ENCODE measurements around the gene PTPRD.

Gene PTPRD

DNA sequence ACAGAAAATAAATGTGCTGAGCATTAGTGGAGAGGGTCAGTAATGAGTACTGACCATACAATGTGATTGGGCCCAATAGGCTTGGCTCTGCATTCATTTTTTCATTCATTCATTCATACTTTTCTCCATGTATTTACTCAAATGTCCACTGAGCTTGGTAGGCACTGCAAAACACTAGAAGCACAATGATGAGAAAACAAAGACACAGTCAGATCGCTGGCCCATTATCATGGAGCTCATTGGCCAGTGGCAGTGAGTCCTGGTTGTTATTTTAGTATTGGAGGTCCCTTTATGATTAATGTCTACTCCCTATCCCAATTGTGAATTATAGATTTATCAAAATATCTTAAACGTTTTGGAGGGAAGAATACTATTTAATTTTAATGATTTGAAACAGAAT, 1733.5 kb downstream of the PTPRD start:
- Histone ChIP-seq H3K9ac (ENCODE audit: low read length) (no peak overlapping the region), H3K36me3 (ENCODE audit: control insufficient read depth, low read depth, low read length) (no peaks in the 10 kb centered on the region), H3K27me3 (ENCODE audit: control insufficient read depth, insufficient read depth, low read length) (no peaks in the 10 kb centered on the region), H3K4me3 (ENCODE audit: low read length) (no peak overlapping the region), H3K27ac (ENCODE audit: low read length) (no peak overlapping the region), H3K9me3 (ENCODE audit: control insufficient read depth, low read depth, low read length) (no peaks in the 10 kb centered on the region), H3K4me1 (ENCODE audit: control insufficient read depth, low read depth, low read length) (peaks cover 10% of the 10 kb centered on the region)

DNA sequence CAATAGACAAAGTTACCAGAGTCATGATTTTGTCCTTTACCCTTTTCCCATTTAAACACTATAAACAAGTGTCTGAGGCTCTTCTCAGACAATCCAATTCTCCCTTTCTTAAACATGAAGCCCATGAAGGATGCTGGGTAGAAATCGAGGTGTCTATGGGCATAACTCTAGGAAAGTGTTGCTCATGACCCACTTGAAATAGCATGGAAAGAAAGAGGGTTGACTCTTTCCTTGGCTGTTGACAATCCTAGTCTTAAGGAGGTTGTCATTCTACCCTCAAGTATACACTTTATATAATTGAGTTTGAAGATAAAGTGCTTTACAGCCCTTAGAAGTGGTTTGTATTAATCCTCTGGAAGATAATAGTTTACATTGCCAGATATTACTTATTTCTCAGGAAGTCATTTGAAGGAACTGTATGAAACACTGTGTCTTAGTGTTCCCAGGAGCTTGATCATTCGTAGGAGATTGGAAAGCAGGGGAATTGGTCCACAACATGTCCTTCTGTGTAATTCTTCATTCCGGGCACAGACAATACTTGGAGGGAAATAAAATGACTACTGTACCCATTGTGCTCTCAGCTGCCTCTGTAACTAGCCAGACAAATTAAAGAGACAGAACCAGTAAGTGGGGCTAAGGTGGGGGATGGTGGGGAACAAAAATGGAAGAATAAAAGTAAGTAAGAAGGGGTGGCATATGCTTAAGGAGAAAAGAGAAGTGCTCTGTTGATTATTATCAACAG, 1734.9 kb downstream of the PTPRD start:
- Histone ChIP-seq H3K4me1 (ENCODE audit: control insufficient read depth, low read depth, low read length) (peaks cover 10% of the 10 kb centered on the region), H3K9ac (ENCODE audit: low read length) (no peak overlapping the region), H3K4me3 (ENCODE audit: low read length) (no peak overlapping the region), H3K36me3 (ENCODE audit: control insufficient read depth, low read depth, low read length) (no peaks in the 10 kb centered on the region), H3K9me3 (ENCODE audit: control insufficient read depth, low read depth, low read length) (no peaks in the 10 kb centered on the region), H3K27me3 (ENCODE audit: control insufficient read depth, insufficient read depth, low read length) (no peaks in the 10 kb centered on the region), H3K27ac (ENCODE audit: low read length) (no peak overlapping the region)

DNA sequence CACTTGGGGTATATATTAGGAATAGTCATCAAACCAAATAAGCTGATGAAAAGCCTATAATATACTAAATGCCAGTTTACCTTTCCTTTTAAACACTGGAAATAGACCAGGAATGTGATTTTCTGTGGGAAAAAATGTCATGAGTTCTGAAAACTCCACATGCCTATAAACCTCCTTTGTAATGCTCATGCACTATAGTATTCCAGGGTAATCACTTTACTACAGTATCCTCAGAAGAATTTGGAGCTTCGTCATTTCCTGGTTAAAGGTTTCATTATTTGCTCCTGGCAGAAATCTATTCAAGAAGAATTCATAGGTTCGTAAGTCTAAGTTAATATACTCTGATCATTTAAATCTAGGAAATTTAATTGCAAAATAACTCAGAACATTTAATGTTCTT, 1736.5 kb downstream of the PTPRD start:
- H3K4me3 ChIP-seq (ENCODE audit: low read length): no peak overlapping the region
- H3K9me3 ChIP-seq (ENCODE audit: control insufficient read depth, low read depth, low read length): no peaks in the 10 kb centered on the region
- no peaks in the 10 kb centered on the region for H3K36me3 ChIP-seq (ENCODE audit: control insufficient read depth, low read depth, low read length)
- no peak overlapping the region for H3K9ac ChIP-seq (ENCODE audit: low read length)
- H3K27ac ChIP-seq (ENCODE audit: low read length): no peak overlapping the region
- H3K27me3 ChIP-seq (ENCODE audit: control insufficient read depth, insufficient read depth, low read length): no peaks in the 10 kb centered on the region
- peaks cover 10% of the 10 kb centered on the region for H3K4me1 ChIP-seq (ENCODE audit: control insufficient read depth, low read depth, low read length)

DNA sequence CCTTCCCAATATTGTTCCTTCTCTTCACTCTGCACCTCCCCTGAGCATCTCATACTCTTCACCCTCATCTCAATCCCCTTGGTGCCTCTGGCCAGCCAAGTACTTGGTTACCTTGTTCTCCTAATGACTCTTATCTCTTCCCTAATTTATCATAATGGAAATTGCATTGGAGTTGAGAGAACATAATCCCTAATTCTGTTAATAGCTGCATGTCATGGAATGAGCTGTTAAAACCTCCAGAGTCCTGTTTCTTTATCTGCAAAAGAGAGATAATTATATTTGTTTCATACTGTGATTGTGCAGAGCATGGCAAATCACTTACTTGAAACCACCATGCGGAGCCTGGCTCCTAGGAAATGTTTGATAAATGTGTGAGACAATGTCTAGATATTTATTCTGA, 1738.3 kb downstream of the PTPRD start:
- H3K27me3 ChIP-seq (ENCODE audit: control insufficient read depth, insufficient read depth, low read length): no peaks in the 10 kb centered on the region
- H3K27ac ChIP-seq (ENCODE audit: low read length): no peak overlapping the region
- H3K9me3 ChIP-seq (ENCODE audit: control insufficient read depth, low read depth, low read length): no peaks in the 10 kb centered on the region
- H3K4me3 ChIP-seq (ENCODE audit: low read length): no peak overlapping the region
- no peak overlapping the region for H3K9ac ChIP-seq (ENCODE audit: low read length)
- H3K4me1 ChIP-seq (ENCODE audit: control insufficient read depth, low read depth, low read length): peaks cover 10% of the 10 kb centered on the region
- H3K36me3 ChIP-seq (ENCODE audit: control insufficient read depth, low read depth, low read length): no peaks in the 10 kb centered on the region

DNA sequence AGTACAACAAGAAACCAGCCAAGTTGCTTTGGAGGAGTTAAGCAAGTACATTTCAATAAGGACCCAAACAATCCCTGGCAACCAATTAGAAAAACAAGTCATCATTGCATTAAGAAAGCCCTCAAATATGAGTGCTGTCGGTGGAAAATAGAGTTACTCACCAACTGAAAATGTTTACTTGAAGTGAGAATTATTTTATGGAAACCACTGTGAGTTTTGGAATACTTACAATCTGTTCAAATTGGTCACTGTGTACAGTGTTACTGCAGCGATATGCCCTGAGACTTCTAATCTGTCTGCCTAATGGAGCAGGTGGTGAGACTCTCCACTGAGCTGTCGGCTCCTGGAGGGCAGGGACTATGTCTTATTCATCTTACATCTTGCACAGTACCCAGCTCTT, 1740.0 kb downstream of the PTPRD start:
- H3K27me3 ChIP-seq (ENCODE audit: control insufficient read depth, insufficient read depth, low read length): no peaks in the 10 kb centered on the region
- no peak overlapping the region for H3K4me3 ChIP-seq (ENCODE audit: low read length)
- H3K9me3 ChIP-seq (ENCODE audit: control insufficient read depth, low read depth, low read length): no peaks in the 10 kb centered on the region
- H3K4me1 ChIP-seq (ENCODE audit: control insufficient read depth, low read depth, low read length): peaks cover 21% of the 10 kb centered on the region
- H3K36me3 ChIP-seq (ENCODE audit: control insufficient read depth, low read depth, low read length): no peaks in the 10 kb centered on the region
- no peak overlapping the region for H3K27ac ChIP-seq (ENCODE audit: low read length)
- no peak overlapping the region for H3K9ac ChIP-seq (ENCODE audit: low read length)

DNA sequence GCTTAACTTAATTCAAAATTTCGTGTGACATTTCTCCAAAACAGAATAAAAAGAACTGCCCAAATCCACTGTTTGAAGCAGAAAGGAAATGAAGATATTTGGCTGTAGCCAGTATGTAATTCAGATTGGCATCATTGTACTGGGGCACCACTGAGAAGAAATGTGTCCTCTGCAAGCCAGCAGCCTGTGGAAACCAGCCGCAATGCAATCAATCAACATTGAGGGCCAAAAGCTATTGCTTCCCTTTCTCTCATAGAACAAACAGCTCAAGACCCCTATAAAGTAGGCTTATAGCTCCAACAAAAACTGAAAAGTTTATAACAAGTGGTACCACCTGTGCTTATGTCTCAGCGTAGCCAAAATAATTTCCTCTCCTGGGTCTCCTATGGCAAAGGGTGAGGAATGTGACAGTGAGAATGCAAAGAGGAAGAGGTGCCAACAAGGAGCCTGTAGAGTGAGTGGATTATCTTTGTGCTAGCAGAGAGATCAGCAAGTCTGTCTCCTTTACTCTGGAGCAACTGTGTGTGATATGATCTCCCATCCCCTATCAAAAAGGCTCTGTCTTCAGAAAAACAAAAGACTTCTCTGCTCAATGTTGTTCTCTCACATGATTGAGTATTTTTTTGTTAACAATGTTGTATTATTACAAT, 1740.9 kb downstream of the PTPRD start:
- H3K9ac ChIP-seq (ENCODE audit: low read length): no peak overlapping the region
- no peaks in the 10 kb centered on the region for H3K27me3 ChIP-seq (ENCODE audit: control insufficient read depth, insufficient read depth, low read length)
- H3K27ac ChIP-seq (ENCODE audit: low read length): no peak overlapping the region
- H3K36me3 ChIP-seq (ENCODE audit: control insufficient read depth, low read depth, low read length): no peaks in the 10 kb centered on the region
- no peaks in the 10 kb centered on the region for H3K9me3 ChIP-seq (ENCODE audit: control insufficient read depth, low read depth, low read length)
- peaks cover 21% of the 10 kb centered on the region for H3K4me1 ChIP-seq (ENCODE audit: control insufficient read depth, low read depth, low read length)
- H3K4me3 ChIP-seq (ENCODE audit: low read length): no peak overlapping the region

DNA sequence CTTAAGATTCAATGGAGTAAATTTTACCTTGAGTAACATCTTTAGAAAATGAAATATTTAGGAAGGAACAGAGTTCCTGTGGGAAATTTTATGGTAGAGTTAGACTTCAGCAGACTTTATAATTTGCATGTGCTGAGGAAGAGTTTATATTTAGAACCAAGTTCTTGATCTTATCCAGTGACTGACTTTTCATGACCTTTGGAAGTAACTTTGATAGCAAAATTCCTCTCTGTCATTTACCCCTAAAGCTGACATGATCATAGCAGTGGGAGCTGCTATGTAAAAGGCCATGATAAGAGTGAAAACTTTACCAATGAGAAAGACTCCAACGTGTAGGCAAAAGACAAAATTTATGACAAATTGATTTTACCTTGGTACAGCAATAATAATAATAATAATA, 1741.4 kb downstream of the PTPRD start:
- Histone ChIP-seq H3K9me3 (ENCODE audit: control insufficient read depth, low read depth, low read length) (no peaks in the 10 kb centered on the region), H3K9ac (ENCODE audit: low read length) (no peak overlapping the region), H3K4me3 (ENCODE audit: low read length) (no peak overlapping the region), H3K36me3 (ENCODE audit: control insufficient read depth, low read depth, low read length) (no peaks in the 10 kb centered on the region), H3K27ac (ENCODE audit: low read length) (no peak overlapping the region), H3K27me3 (ENCODE audit: control insufficient read depth, insufficient read depth, low read length) (no peaks in the 10 kb centered on the region), H3K4me1 (ENCODE audit: control insufficient read depth, low read depth, low read length) (peaks cover 18% of the 10 kb centered on the region)

DNA sequence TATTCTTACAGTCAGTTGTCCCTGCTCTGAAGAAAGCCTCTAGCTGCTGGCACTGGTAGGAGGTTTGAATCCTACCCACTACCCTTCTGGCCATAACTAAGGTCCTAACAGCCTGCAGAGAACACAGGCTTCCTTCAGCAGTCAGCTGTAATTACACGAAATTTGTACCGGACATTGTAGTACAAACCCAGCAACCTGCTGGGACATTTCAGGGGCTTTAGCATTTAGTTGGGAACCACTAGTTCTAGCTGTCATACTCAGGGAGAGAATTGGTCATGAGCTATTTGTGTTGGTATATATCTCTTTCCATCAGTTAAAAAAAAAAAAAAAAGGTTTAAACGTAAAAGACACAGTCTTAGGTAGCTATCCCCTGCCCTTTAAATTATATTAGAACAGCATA, 1743.0 kb downstream of the PTPRD start:
- Histone ChIP-seq H3K27ac (ENCODE audit: low read length) (no peak overlapping the region), H3K9me3 (ENCODE audit: control insufficient read depth, low read depth, low read length) (no peaks in the 10 kb centered on the region), H3K4me3 (ENCODE audit: low read length) (no peak overlapping the region), H3K9ac (ENCODE audit: low read length) (no peak overlapping the region), H3K4me1 (ENCODE audit: control insufficient read depth, low read depth, low read length) (peaks cover 11% of the 10 kb centered on the region), H3K27me3 (ENCODE audit: control insufficient read depth, insufficient read depth, low read length) (no peaks in the 10 kb centered on the region), H3K36me3 (ENCODE audit: control insufficient read depth, low read depth, low read length) (no peaks in the 10 kb centered on the region)

DNA sequence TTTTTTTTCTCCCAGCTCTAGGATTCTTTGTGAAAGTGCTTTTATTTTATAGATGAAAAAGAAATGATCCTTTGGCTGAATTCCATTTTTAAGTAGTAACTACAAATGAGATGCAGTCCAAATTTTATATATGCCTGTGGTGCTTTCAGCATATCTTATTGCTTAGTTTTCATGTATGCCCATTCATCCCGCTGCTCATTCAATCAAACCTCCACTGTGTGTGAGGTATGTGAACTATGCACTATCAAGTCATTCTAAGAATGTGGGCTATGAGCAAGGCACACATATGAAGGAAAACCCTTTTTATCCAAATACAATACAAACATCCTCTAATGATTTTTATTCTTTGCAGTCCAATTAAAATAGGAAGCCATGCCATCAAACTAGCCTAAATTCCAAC, 1744.2 kb downstream of the PTPRD start:
- Histone ChIP-seq H3K9ac (ENCODE audit: low read length) (no peak overlapping the region), H3K4me1 (ENCODE audit: control insufficient read depth, low read depth, low read length) (peaks cover 22% of the 10 kb centered on the region), H3K27ac (ENCODE audit: low read length) (no peak overlapping the region), H3K36me3 (ENCODE audit: control insufficient read depth, low read depth, low read length) (no peaks in the 10 kb centered on the region), H3K9me3 (ENCODE audit: control insufficient read depth, low read depth, low read length) (no peaks in the 10 kb centered on the region), H3K4me3 (ENCODE audit: low read length) (no peak overlapping the region), H3K27me3 (ENCODE audit: control insufficient read depth, insufficient read depth, low read length) (no peaks in the 10 kb centered on the region)

DNA sequence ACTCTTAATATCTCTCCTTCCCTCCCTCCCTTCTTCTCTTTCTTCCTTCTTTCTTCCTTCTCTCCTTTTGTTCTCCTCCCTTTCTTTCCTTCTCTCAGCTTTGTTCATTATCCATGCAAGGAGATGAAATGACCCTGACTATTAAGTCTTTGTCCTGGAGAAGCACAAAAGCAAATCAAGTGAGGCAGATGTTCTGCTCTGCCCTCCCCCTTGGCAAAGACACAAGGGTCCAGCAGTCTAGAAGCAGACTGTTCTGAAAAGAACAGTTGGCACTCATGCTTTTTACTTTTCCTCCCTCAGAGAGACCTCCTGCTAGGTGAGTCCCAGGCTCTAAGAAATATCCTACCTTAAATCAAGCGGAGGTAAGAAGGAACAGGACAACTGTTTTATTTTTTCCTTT, 1745.7 kb downstream of the PTPRD start:
- peaks cover 22% of the 10 kb centered on the region for H3K4me1 ChIP-seq (ENCODE audit: control insufficient read depth, low read depth, low read length)
- H3K27ac ChIP-seq (ENCODE audit: low read length): no peak overlapping the region
- no peaks in the 10 kb centered on the region for H3K9me3 ChIP-seq (ENCODE audit: control insufficient read depth, low read depth, low read length)
- H3K9ac ChIP-seq (ENCODE audit: low read length): no peak overlapping the region
- no peak overlapping the region for H3K4me3 ChIP-seq (ENCODE audit: low read length)
- H3K36me3 ChIP-seq (ENCODE audit: control insufficient read depth, low read depth, low read length): no peaks in the 10 kb centered on the region
- no peaks in the 10 kb centered on the region for H3K27me3 ChIP-seq (ENCODE audit: control insufficient read depth, insufficient read depth, low read length)

DNA sequence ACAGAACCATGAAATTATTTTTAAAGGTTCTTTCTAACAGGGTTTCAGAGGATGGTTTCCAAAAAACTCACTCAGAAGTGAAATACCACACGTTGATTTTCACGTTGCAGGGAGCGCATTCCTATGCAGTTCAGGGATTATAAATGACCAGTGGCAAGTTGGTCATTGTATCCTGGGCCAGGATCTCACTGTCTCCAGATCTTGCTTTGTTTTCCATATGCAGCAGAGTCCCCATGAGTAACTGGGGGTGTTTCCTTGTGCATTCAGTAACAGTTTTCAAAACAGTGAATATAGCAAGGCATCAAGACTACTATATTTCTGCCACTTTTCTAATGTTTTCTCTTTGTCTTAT, 1748.3 kb downstream of the PTPRD start:
- Histone ChIP-seq H3K4me3 (ENCODE audit: low read length) (no peak overlapping the region), H3K36me3 (ENCODE audit: control insufficient read depth, low read depth, low read length) (no peaks in the 10 kb centered on the region), H3K9ac (ENCODE audit: low read length) (no peak overlapping the region), H3K27me3 (ENCODE audit: control insufficient read depth, insufficient read depth, low read length) (no peaks in the 10 kb centered on the region), H3K27ac (ENCODE audit: low read length) (no peak overlapping the region), H3K9me3 (ENCODE audit: control insufficient read depth, low read depth, low read length) (no peaks in the 10 kb centered on the region), H3K4me1 (ENCODE audit: control insufficient read depth, low read depth, low read length) (peaks cover 25% of the 10 kb centered on the region)

DNA sequence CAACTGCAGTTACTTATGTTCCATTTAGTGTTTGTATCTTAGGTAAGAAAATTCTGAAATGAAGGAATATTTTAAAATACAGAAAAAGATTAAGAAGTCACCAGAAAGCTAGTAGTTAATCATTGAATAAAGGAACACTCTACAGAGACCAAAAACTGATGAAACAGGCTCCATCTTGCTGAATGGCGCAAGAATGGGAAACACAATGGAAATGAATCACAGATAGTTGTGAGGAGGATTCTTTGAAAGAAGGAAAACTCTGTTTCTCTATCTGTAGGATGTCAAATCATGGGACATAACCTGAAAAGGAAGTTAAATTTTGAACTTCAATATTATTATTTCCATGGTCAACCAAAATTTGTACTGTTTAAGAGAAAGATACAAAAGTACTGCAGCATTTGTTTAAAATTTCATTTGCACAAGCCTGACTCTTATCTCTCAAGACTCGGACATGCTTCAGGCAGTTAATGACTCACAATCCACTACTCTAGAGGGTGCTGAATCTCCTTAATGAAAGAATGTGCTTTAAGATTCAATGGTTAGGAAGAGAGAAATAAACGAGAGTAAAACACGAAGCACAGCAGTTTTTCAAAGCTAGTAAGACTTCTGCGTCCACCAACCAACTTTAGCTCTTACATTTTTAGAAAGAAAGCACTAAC, 1748.8 kb downstream of the PTPRD start:
- Histone ChIP-seq H3K9me3 (ENCODE audit: control insufficient read depth, low read depth, low read length) (no peaks in the 10 kb centered on the region), H3K9ac (ENCODE audit: low read length) (no peak overlapping the region), H3K4me3 (ENCODE audit: low read length) (no peak overlapping the region), H3K27ac (ENCODE audit: low read length) (no peak overlapping the region), H3K4me1 (ENCODE audit: control insufficient read depth, low read depth, low read length) (peaks cover 27% of the 10 kb centered on the region), H3K27me3 (ENCODE audit: control insufficient read depth, insufficient read depth, low read length) (no peaks in the 10 kb centered on the region), H3K36me3 (ENCODE audit: control insufficient read depth, low read depth, low read length) (no peaks in the 10 kb centered on the region)
